ENCODE data around the gene CLDN3. TPM values are rescaled to one million over a fixed set of nuclear protein-coding genes. Genes with fewer than 3 reads are reported as not detected.
A peak's percentile ranks its signal among the peaks of the same experiment; 100 is the strongest.
"Not testable (repeated sequence)": the region's sequence is repeated elsewhere in the genome, so short reads cannot be mapped to it uniquely, and the experiment has no call there.

CLDN3 gene
- total RNA-seq, 1 donor from 2014 or later: not detected

- intact Hi-C loops (cut with DNase I): loop anchor here (5.0 to 10.0 kb wide), 2 partner anchors 56 to 106 kb away; partner anchors contain the start of genes BUD23, DNAJC30 and METTL27
- DNase-seq (ENCODE audit: low spot score): peak; percentile 99
Measured at GRCh38 chr7:73738612-73739386, 31.3 kb downstream of the CLDN3 start, which contains the start of gene ABHD11. Gene ABHD11, minus strand, starts transcription at chr7:73738802. Its CDS starts 32 bp downstream, at chr7:73738770.

- intact Hi-C loops (cut with DNase I): loop anchor here (5.0 to 10.0 kb wide), 2 partner anchors 56 to 107 kb away; partner anchors contain the start of genes BUD23, DNAJC30 and METTL27
- DNase-seq (ENCODE audit: low spot score): no peak
Measured at GRCh38 chr7:73738220-73738611, 31.9 kb downstream of the CLDN3 start.

- no peak for DNase-seq (ENCODE audit: low spot score)
- intact Hi-C loops (cut with DNase I): loop anchor here (5.0 to 10.0 kb wide), 2 partner anchors 55 to 107 kb away; partner anchors contain the start of genes BUD23, DNAJC30 and METTL27
Measured at GRCh38 chr7:73737491-73738219, 32.4 kb downstream of the CLDN3 start.

GRCh38 chr7:73736885-73737284 is 33.2 kb downstream of the CLDN3 start:
- intact Hi-C loops (cut with DNase I): loop anchor here (5.0 to 10.0 kb wide), 2 partner anchors 55 to 108 kb away; partner anchors contain the start of genes BUD23, DNAJC30 and METTL27
- no peak for DNase-seq (ENCODE audit: low spot score)

GRCh38 chr7:73735528-73735905 is 34.6 kb downstream of the CLDN3 start:
- no peak for DNase-seq (ENCODE audit: low spot score)
- intact Hi-C loops (cut with DNase I): loop anchor here (5.0 to 10.0 kb wide), 2 partner anchors 53 to 109 kb away; partner anchors contain the start of genes BUD23, DNAJC30 and METTL27

- DNase-seq (ENCODE audit: low spot score): peak; percentile 87
- intact Hi-C loops (cut with DNase I): loop anchor here (5.0 to 10.0 kb wide), 2 partner anchors 53 to 110 kb away; partner anchors contain the start of genes BUD23, DNAJC30 and METTL27
Measured at GRCh38 chr7:73734619-73735527, 35.2 kb downstream of the CLDN3 start.

GRCh38 chr7:73732397-73732796 is 37.7 kb downstream of the CLDN3 start:
- DNase-seq (ENCODE audit: low spot score): no peak
- intact Hi-C loops (cut with DNase I): loop anchor here (10.0 kb wide), 1 partner anchor 112 kb away; the partner anchor contains the start of gene METTL27

- no peak for DNase-seq (ENCODE audit: low spot score)
- intact Hi-C loops (cut with DNase I): loop anchor here (10.0 kb wide), 1 partner anchor 114 kb away; the partner anchor contains the start of gene METTL27
Measured at GRCh38 chr7:73730485-73730884, 39.6 kb downstream of the CLDN3 start.

GRCh38 chr7:73728551-73728950 is 41.5 kb downstream of the CLDN3 start:
- intact Hi-C loops (cut with DNase I): no loop called here

GRCh38 chr7:73727952-73728351 is 42.1 kb downstream of the CLDN3 start:
- intact Hi-C loops (cut with DNase I): no loop called here
- DNase-seq (ENCODE audit: low spot score): no peak

More at GRCh38 chr7:73728551-73728950, 41.5 kb downstream of the CLDN3 start:
- no peak for DNase-seq (ENCODE audit: low spot score)

- intact Hi-C loops (cut with DNase I): no loop called here
- no peak for DNase-seq (ENCODE audit: low spot score)
Measured at GRCh38 chr7:73726083-73726466, 44.0 kb downstream of the CLDN3 start.

GRCh38 chr7:73723813-73724212 is 46.3 kb downstream of the CLDN3 start:
- no peak for DNase-seq (ENCODE audit: low spot score)
- intact Hi-C loops (cut with DNase I): loop anchor here (2.0 kb wide), 1 partner anchor 117 kb away; no protein-coding TSS in a partner anchor

GRCh38 chr7:73722785-73723184 is 47.3 kb downstream of the CLDN3 start:
- DNase-seq (ENCODE audit: low spot score): no peak
- intact Hi-C loops (cut with DNase I): no loop called here

- intact Hi-C loops (cut with DNase I); DNase-seq (ENCODE audit: low spot score): not testable (repeated sequence)
Measured at GRCh38 chr7:73722182-73722581, 47.9 kb downstream of the CLDN3 start.

- DNase-seq (ENCODE audit: low spot score): peak; percentile 83
- intact Hi-C loops (cut with DNase I): no loop called here
Measured at GRCh38 chr7:73721377-73721817, 48.7 kb downstream of the CLDN3 start.

- DNase-seq (ENCODE audit: low spot score); intact Hi-C loops (cut with DNase I): not testable (repeated sequence)
Measured at GRCh38 chr7:73720443-73720842, 49.6 kb downstream of the CLDN3 start.

GRCh38 chr7:73719806-73720169 is 50.3 kb downstream of the CLDN3 start:
- DNase-seq (ENCODE audit: low spot score): no peak
- intact Hi-C loops (cut with DNase I): loop anchor here (5.0 kb wide), 1 partner anchor 52 kb away; the partner anchor contains the start of gene VPS37D
